Measurements from ENCODE around the gene DPEP1.

GRCh38 chr16:89661215-89661614 lies 47.8 kb downstream of the DPEP1 start:
- no peak for TF ChIP-seq CTCF (IDR thresholded peaks at IDR 0.05)
- no peak for TF ChIP-seq POLR2A (IDR thresholded peaks at IDR 0.05)
